DOHH2 (cell line): ENCODE measurements around the gene FBXO2.
"Not testable (repeated sequence)": the region's sequence is repeated elsewhere in the genome, so short reads cannot be mapped to it uniquely, and the experiment has no call there.

ENCODE experiments used
- H3F3A ChIP-seq: fragments of 200-600 bp; sonication (generic), shearing (Covaris generic); 2 replicates; pipeline ENCODE4 v1.6.0; 2016; ENCODE audit warnings: antibody characterized with exemption, mild to moderate bottlenecking; ENCODE audit not compliant: control insufficient read depth, insufficient read depth
- H3K27ac ChIP-seq: fragments of 200-600 bp; sonication (generic); 2 replicates; pipeline ENCODE4 v1.5.1; 2014; ENCODE audit warnings: low read depth, mild to moderate bottlenecking, low read length, moderate library complexity
- H3K27me3 ChIP-seq: fragments of 200-600 bp; sonication (generic); 2 replicates; pipeline ENCODE4 v1.6.1; 2014; ENCODE audit warnings: mild to moderate bottlenecking, low read length, mixed read lengths; ENCODE audit not compliant: control insufficient read depth
- H3K36me3 ChIP-seq: fragments of 200-600 bp; sonication (generic); 2 replicates; pipeline ENCODE4 v1.6.1; 2014; ENCODE audit warnings: mild to moderate bottlenecking, low read length, moderate library complexity, mixed read lengths; ENCODE audit not compliant: control insufficient read depth
- H3K4me1 ChIP-seq: fragments of 200-600 bp; sonication (generic); 2 replicates; pipeline ENCODE4 v1.6.1; 2014; ENCODE audit warnings: mild to moderate bottlenecking, low read length, mixed read lengths; ENCODE audit not compliant: control insufficient read depth
- H3K4me2 ChIP-seq: fragments of 200-600 bp; sonication (generic); 2 replicates; pipeline ENCODE4 v1.6.0; 2014; ENCODE audit warnings: mild to moderate bottlenecking, low read length, moderate library complexity
- H3K4me3 ChIP-seq: fragments of 200-600 bp; sonication (generic); 2 replicates; pipeline ENCODE4 v1.5.1; 2014; ENCODE audit warnings: mild to moderate bottlenecking, low read length, mixed read lengths
- H3K79me2 ChIP-seq: fragments of 200-600 bp; sonication (generic); 2 replicates; pipeline ENCODE4 v1.6.1; 2014; ENCODE audit warnings: mild to moderate bottlenecking, low read length, mixed read lengths; ENCODE audit not compliant: control insufficient read depth
- H3K9me2 ChIP-seq: fragments of 200-600 bp; sonication (generic); replicated peaks from 2 replicates; pipeline ENCODE4 v1.6.1; 2014; ENCODE audit warnings: mild to moderate bottlenecking, low read length, mixed read lengths; ENCODE audit not compliant: control insufficient read depth
- H3K9me3 ChIP-seq: fragments of 200-600 bp; sonication (generic); 2 replicates; pipeline ENCODE4 v1.6.1; 2014; ENCODE audit warnings: antibody characterized with exemption, low read length, mixed read lengths; ENCODE audit not compliant: control insufficient read depth, insufficient read depth
- H4K20me1 ChIP-seq: fragments of 200-600 bp; sonication (generic); 2 replicates; pipeline ENCODE4 v1.6.0; 2014; ENCODE audit warnings: low read depth, mild to moderate bottlenecking, antibody characterized with exemption, low read length, moderate library complexity; ENCODE audit not compliant: control insufficient read depth, insufficient read depth
- EZH2phosphoT487 ChIP-seq: fragments of 200-600 bp; sonication (generic); IDR thresholded peaks from 2 replicates; pipeline ENCODE4 v1.6.1; 2017; ENCODE audit warnings: borderline replicate concordance, mild to moderate bottlenecking, antibody characterized with exemption, low read length, moderate library complexity, mixed read lengths
- TF ChIP-seq, protein P1 (sequence below): fragments of 200-600 bp; sonication (generic); IDR thresholded peaks from one replicate; pipeline ENCODE4 v1.5.1; 2014; ENCODE audit warnings: antibody characterized with exemption, mild to moderate bottlenecking, low read depth, low read length; ENCODE audit not compliant: poor library complexity, severe bottlenecking

Gene FBXO2

DNA sequence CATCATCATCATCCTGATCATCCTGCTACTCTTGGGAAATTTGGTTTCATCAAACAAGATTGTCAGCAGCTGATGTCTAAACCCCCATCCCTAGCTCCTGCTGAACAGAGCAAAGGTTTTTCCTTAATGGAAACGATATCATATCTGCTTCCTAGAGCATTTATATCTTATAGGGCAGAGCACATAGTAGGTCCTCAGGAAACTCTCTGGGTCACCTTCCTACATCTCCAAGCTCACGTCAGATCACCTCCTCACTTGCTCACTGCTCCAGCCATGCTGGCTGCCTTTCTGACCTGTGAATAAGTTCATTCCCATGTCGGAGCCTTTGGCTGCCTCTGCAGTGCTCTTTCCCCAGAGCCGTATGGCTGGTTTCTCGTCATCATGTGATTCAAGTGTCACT lies 10.4 kb downstream of the FBXO2 start:
- TF ChIP-seq, protein P1, sequence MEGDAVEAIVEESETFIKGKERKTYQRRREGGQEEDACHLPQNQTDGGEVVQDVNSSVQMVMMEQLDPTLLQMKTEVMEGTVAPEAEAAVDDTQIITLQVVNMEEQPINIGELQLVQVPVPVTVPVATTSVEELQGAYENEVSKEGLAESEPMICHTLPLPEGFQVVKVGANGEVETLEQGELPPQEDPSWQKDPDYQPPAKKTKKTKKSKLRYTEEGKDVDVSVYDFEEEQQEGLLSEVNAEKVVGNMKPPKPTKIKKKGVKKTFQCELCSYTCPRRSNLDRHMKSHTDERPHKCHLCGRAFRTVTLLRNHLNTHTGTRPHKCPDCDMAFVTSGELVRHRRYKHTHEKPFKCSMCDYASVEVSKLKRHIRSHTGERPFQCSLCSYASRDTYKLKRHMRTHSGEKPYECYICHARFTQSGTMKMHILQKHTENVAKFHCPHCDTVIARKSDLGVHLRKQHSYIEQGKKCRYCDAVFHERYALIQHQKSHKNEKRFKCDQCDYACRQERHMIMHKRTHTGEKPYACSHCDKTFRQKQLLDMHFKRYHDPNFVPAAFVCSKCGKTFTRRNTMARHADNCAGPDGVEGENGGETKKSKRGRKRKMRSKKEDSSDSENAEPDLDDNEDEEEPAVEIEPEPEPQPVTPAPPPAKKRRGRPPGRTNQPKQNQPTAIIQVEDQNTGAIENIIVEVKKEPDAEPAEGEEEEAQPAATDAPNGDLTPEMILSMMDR = no peak
- no peak for TF ChIP-seq EZH2phosphoT487

GRCh38 chr1:11642418-11643017 lies 11.7 kb downstream of the FBXO2 start:
- not testable (repeated sequence) for H3K4me2 ChIP-seq, H3K9me2 ChIP-seq, H4K20me1 ChIP-seq, H3K4me1 ChIP-seq, H3F3A ChIP-seq, H3K9me3 ChIP-seq, H3K79me2 ChIP-seq, H3K36me3 ChIP-seq, H3K27ac ChIP-seq, H3K4me3 ChIP-seq, H3K27me3 ChIP-seq
- TF ChIP-seq, protein P1 = peak; percentile 89

More for the DNA sequence above, 10.4 kb downstream of the FBXO2 start:
- H3F3A ChIP-seq = no peaks in the 10 kb centered on the region
- H3K27ac ChIP-seq = no peak overlapping the region
- no peak overlapping the region for H3K4me2 ChIP-seq
- H3K4me1 ChIP-seq = peaks cover 5% of the 10 kb centered on the region
- H3K27me3 ChIP-seq = no peaks in the 10 kb centered on the region; the same call in 1 of the 2 replicates
- no peaks in the 10 kb centered on the region for H3K9me3 ChIP-seq
- H3K9me2 ChIP-seq = no peaks in the 10 kb centered on the region
- no peaks in the 10 kb centered on the region for H4K20me1 ChIP-seq
- H3K79me2 ChIP-seq = no peaks in the 10 kb centered on the region
- H3K4me3 ChIP-seq = no peak overlapping the region
- H3K36me3 ChIP-seq = no peaks in the 10 kb centered on the region

- no peak overlapping the region for H3K27ac ChIP-seq
- no peak overlapping the region for H3K4me2 ChIP-seq
- H3K4me1 ChIP-seq = peaks cover 5% of the 10 kb centered on the region
- no peaks in the 10 kb centered on the region for H3K9me3 ChIP-seq
- no peaks in the 10 kb centered on the region for H3K9me2 ChIP-seq
- H3K4me3 ChIP-seq = no peak overlapping the region
- no peak for TF ChIP-seq EZH2phosphoT487
- TF ChIP-seq, protein P1 = no peak
- no peaks in the 10 kb centered on the region for H3K36me3 ChIP-seq
- H3K27me3 ChIP-seq = peaks cover 4% of the 10 kb centered on the region; the same call in 1 of the 2 replicates
- H3K79me2 ChIP-seq = no peaks in the 10 kb centered on the region
- no peaks in the 10 kb centered on the region for H4K20me1 ChIP-seq
- no peaks in the 10 kb centered on the region for H3F3A ChIP-seq
Measured at GRCh38 chr1:11641776-11642305, 12.4 kb downstream of the FBXO2 start.
